Measurements from ENCODE around the gene NAAA. TPM values are rescaled to one million over a fixed set of nuclear protein-coding genes. Genes with fewer than 3 reads are reported as not detected.

Gene NAAA
- total and polyA plus RNA-seq, 2 of the 4 experiments (the other 2 are of a cell fraction), result 17.6 to 26.4 TPM

- H3K56ac ChIP-seq (ENCODE audit: extremely low read depth, insufficient read depth, low read length), result no peak overlapping the region
- no TSS peak for BruUV-seq (replicated peaks)
- no peak overlapping the region for H2BK15ac ChIP-seq (ENCODE audit: low read depth, low read length)
- ATAC-seq (ENCODE audit: low read depth) (no peak), DNase-seq (no peak)
- H2AK5ac ChIP-seq (ENCODE audit: low read depth, low read length), result no peak overlapping the region
- H3K4me3 ChIP-seq (ENCODE audit: insufficient read depth, low read depth, low read length), result no peak overlapping the region
- WGBS, 2 experiments (ENCODE audit: extremely low coverage in 2 of 2, insufficient read length in 1 of 2), result no CpG with 5 or more reads among the region's 3 CpGs
- no peaks in the 10 kb centered on the region for H3K9me3 ChIP-seq (ENCODE audit: control insufficient read depth, insufficient read depth, low read length)
- H3K9ac ChIP-seq (ENCODE audit: low read depth, low read length), result no peak overlapping the region
- in situ Hi-C loops (cut with MboI; ENCODE audit: low sequenced_read_pairs) (no loop called here), dilution Hi-C loops (cut with HindIII; ENCODE audit: low sequenced_read_pairs, unreplicated experiment) (no loop called here), intact Hi-C loops (cut with micrococcal nuclease) (loop anchor here (10.0 kb wide), 1 partner anchor 1864 kb away; no protein-coding TSS in a partner anchor)
- H3K4ac ChIP-seq (ENCODE audit: low read depth, low read length), result no peak overlapping the region
- H2AFZ ChIP-seq (replicated peaks; ENCODE audit: low read length, poor library complexity), result no peak overlapping the region
- H3K79me1 ChIP-seq (ENCODE audit: low read depth in 1 of 2, low read length in 2 of 2), result no peaks in the 10 kb centered on the region
- H4K8ac ChIP-seq (ENCODE audit: low read depth in 2 of 2, low read length in 2 of 2), result no peak overlapping the region
- H3K4me1 ChIP-seq (ENCODE audit: control insufficient read depth, insufficient read depth, low read length), result no peaks in the 10 kb centered on the region
- H2BK120ac ChIP-seq (ENCODE audit: low read depth, low read length), result no peak overlapping the region
- no peak overlapping the region for H3K18ac ChIP-seq (ENCODE audit: low read depth, low read length)
- no peak overlapping the region for H4K91ac ChIP-seq (ENCODE audit: insufficient read depth, low read depth, low read length)
- H3K23ac ChIP-seq (ENCODE audit: low read depth, low read length), result no peak overlapping the region
- no peak for TF ChIP-seq CTCF (conservative IDR thresholded peaks at IDR 0.05; ENCODE audit: low read depth, low read length)
- TF ChIP-seq MAZ (IDR thresholded peaks at IDR 0.05; ENCODE audit: borderline replicate concordance, low read depth, low read length), result no peak
- TF ChIP-seq FOS (IDR thresholded peaks at IDR 0.05; ENCODE audit: low read depth, low read length), result no peak
- TF ChIP-seq BHLHE40 (IDR thresholded peaks at IDR 0.05; ENCODE audit: low read depth, low read length), result no peak
- TF ChIP-seq, protein P1, sequence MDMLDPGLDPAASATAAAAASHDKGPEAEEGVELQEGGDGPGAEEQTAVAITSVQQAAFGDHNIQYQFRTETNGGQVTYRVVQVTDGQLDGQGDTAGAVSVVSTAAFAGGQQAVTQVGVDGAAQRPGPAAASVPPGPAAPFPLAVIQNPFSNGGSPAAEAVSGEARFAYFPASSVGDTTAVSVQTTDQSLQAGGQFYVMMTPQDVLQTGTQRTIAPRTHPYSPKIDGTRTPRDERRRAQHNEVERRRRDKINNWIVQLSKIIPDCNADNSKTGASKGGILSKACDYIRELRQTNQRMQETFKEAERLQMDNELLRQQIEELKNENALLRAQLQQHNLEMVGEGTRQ (IDR thresholded peaks at IDR 0.05; ENCODE audit: low read depth, low read length), result no peak
- no peak for TF ChIP-seq MXI1 (IDR thresholded peaks at IDR 0.05; ENCODE audit: borderline replicate concordance, low read depth, low read length)
- no peak for TF ChIP-seq RCOR1 (IDR thresholded peaks at IDR 0.05; ENCODE audit: insufficient replicate concordance, low read length)
- TF ChIP-seq RAD21 (IDR thresholded peaks at IDR 0.05; ENCODE audit: low read length), result no peak
- TF ChIP-seq POLR2A (IDR thresholded peaks at IDR 0.05; ENCODE audit: low read depth, low read length), result no peak
- TF ChIP-seq MAFK (IDR thresholded peaks at IDR 0.05; ENCODE audit: low read depth, low read length), result no peak
- TF ChIP-seq, protein P2, sequence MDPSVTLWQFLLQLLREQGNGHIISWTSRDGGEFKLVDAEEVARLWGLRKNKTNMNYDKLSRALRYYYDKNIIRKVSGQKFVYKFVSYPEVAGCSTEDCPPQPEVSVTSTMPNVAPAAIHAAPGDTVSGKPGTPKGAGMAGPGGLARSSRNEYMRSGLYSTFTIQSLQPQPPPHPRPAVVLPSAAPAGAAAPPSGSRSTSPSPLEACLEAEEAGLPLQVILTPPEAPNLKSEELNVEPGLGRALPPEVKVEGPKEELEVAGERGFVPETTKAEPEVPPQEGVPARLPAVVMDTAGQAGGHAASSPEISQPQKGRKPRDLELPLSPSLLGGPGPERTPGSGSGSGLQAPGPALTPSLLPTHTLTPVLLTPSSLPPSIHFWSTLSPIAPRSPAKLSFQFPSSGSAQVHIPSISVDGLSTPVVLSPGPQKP (IDR thresholded peaks at IDR 0.05; ENCODE audit: borderline replicate concordance, low read depth, low read length), result no peak
- no peak for TF ChIP-seq SMC3 (IDR thresholded peaks at IDR 0.05; ENCODE audit: low read depth, low read length)
- TF ChIP-seq RFX5 (IDR thresholded peaks at IDR 0.05; ENCODE audit: low read depth, low read length), result no peak
- TF ChIP-seq NFE2L2 (IDR thresholded peaks at IDR 0.05; ENCODE audit: low read depth, low read length), result no peak
- TF ChIP-seq CEBPB (IDR thresholded peaks at IDR 0.05; ENCODE audit: low read depth, low read length), result no peak
- no peak for TF ChIP-seq CHD1 (IDR thresholded peaks at IDR 0.05; ENCODE audit: low read depth, low read length)
- H3K4me2 ChIP-seq (ENCODE audit: low read depth, low read length), result no peak overlapping the region
- ChIA-PET POLR2A (ENCODE audit: unreplicated experiment) (no interaction called here), CTCF (no interaction called here)
- no peaks in the 10 kb centered on the region for H3K9me1 ChIP-seq (ENCODE audit: insufficient read depth, low read length)
- no peaks in the 10 kb centered on the region for H4K20me1 ChIP-seq (ENCODE audit: insufficient read depth, low read length)
- no peak overlapping the region for H2BK20ac ChIP-seq (ENCODE audit: low read depth, low read length)
- no peak overlapping the region for H2BK5ac ChIP-seq (ENCODE audit: low read depth, low read length, poor library complexity, severe bottlenecking)
- no peak overlapping the region for H3K27ac ChIP-seq (ENCODE audit: insufficient read depth, low read length)
- H4K5ac ChIP-seq (ENCODE audit: low read depth, low read length), result no peak overlapping the region
- H3K14ac ChIP-seq (replicated peaks; ENCODE audit: low read depth, low read length), result no peak overlapping the region
- H3K27me3 ChIP-seq (ENCODE audit: control insufficient read depth, insufficient read depth, low read length), result peaks cover 12% of the 10 kb centered on the region
- H3K36me3 ChIP-seq (ENCODE audit: control insufficient read depth, insufficient read depth, low read length), result no peaks in the 10 kb centered on the region
- no peak overlapping the region for H2AK9ac ChIP-seq (replicated peaks; ENCODE audit: low read depth, low read length, poor library complexity)
Measured at GRCh38 chr4:75869100-75869499, 71.7 kb downstream of the NAAA start.

Data from IMR-90 (cell line).